ENCODE results near the gene FHIP1A.

GRCh38 chr4:151422854-151423253, 13.9 kb downstream of the FHIP1A start:
- no peak for TF ChIP-seq POLR2A (IDR thresholded peaks at IDR 0.05)
- TF ChIP-seq CTCF (IDR thresholded peaks at IDR 0.05) = no peak

All from adrenal gland (tissue), 5 donors.